IMR-90 (cell line): Measurements from ENCODE around the gene ENTPD7. TPM values are rescaled to one million over a fixed set of nuclear protein-coding genes. Genes with fewer than 3 reads are reported as not detected.
A peak's percentile ranks its signal among the peaks of the same experiment; 100 is the strongest.
"Not testable (repeated sequence)": the region's sequence is repeated elsewhere in the genome, so short reads cannot be mapped to it uniquely, and the experiment has no call there.

Experiments used
- ATAC-seq: fragments of 200-7000 bp; cut with Tn5 transposase; 2 replicates; pipeline ENCODE4 v1.9.1; 2020; ENCODE audit warnings: low read depth, mild to moderate bottlenecking, moderate library complexity
- BruUV-seq: library from RNA; stranded (reverse); fragments of 400-500 nt; replicated peaks from 2 replicates; lab custom pipeline; 2021; lab: Mats Ljungman, UMichigan
- CTCF ChIA-PET: fragments of 300-600 bp; formaldehyde crosslinking; extraction: SDS; loops from one replicate; lab custom pipeline; 2021; ENCODE audit warnings: antibody characterized with exemption; lab: Yijun Ruan, JAX
- POLR2A ChIA-PET: fragments of 300-600 bp; sonication (Branson Sonifier 250); formaldehyde crosslinking; loops from one replicate; lab custom pipeline; 2022; ENCODE audit warnings: antibody characterized with exemption; ENCODE audit not compliant: unreplicated experiment; lab: Charles Lee
- DNase-seq: peaks from one replicate; pipeline ENCODE4 v3.0.0; 2013
- H2AFZ ChIP-seq: replicated peaks from 2 replicates; pipeline ENCODE3; 2013; ENCODE audit warnings: low read length, mild to moderate bottlenecking; ENCODE audit not compliant: poor library complexity
- H2AK5ac ChIP-seq: 2 replicates; pipeline ENCODE4 v1.6.1; 2013; ENCODE audit warnings: low read depth, low read length, inconsistent platforms
- H2AK9ac ChIP-seq: replicated peaks from 2 replicates; pipeline ENCODE3; 2013; ENCODE audit warnings: mild to moderate bottlenecking, low read depth, low read length, moderate library complexity; ENCODE audit not compliant: poor library complexity
- H2BK120ac ChIP-seq: 2 replicates; pipeline ENCODE4 v1.6.1; 2013; ENCODE audit warnings: low read depth, low read length, inconsistent platforms
- H2BK15ac ChIP-seq: 3 replicates; pipeline ENCODE4 v1.6.1; 2013; ENCODE audit warnings: low read depth, low read length, inconsistent platforms
- H2BK20ac ChIP-seq: 2 replicates; pipeline ENCODE4 v1.6.1; 2013; ENCODE audit warnings: low read depth, mild to moderate bottlenecking, inconsistent platforms, low read length, moderate library complexity
- H2BK5ac ChIP-seq: 2 replicates; pipeline ENCODE4 v1.6.1; 2013; ENCODE audit warnings: mild to moderate bottlenecking, low read depth, low read length, inconsistent platforms; ENCODE audit not compliant: poor library complexity, severe bottlenecking
- H3K14ac ChIP-seq: replicated peaks from 2 replicates; pipeline ENCODE4 v1.6.1; 2013; ENCODE audit warnings: low read depth, low read length, inconsistent platforms
- H3K18ac ChIP-seq: 2 replicates; pipeline ENCODE4 v1.6.1; 2013; ENCODE audit warnings: low read depth, low read length, control low read depth
- H3K23ac ChIP-seq: 2 replicates; pipeline ENCODE4 v1.6.1; 2013; ENCODE audit warnings: low read depth, low read length, inconsistent platforms
- H3K27ac ChIP-seq: 2 replicates; pipeline ENCODE4 v1.5.1; 2013; ENCODE audit warnings: mild to moderate bottlenecking, control low read depth, low read length; ENCODE audit not compliant: insufficient read depth
- H3K27me3 ChIP-seq: 2 replicates; pipeline ENCODE4 v1.6.1; 2013; ENCODE audit warnings: low read length; ENCODE audit not compliant: control insufficient read depth, insufficient read depth
- H3K36me3 ChIP-seq: 2 replicates; pipeline ENCODE4 v1.6.1; 2013; ENCODE audit warnings: low read length, mixed read lengths; ENCODE audit not compliant: control insufficient read depth, insufficient read depth
- H3K4ac ChIP-seq: 2 replicates; pipeline ENCODE4 v1.6.1; 2013; ENCODE audit warnings: low read depth, low read length, inconsistent platforms
- H3K4me1 ChIP-seq: 2 replicates; pipeline ENCODE4 v1.6.1; 2013; ENCODE audit warnings: low read length, mixed read lengths; ENCODE audit not compliant: control insufficient read depth, insufficient read depth
- H3K4me2 ChIP-seq: 2 replicates; pipeline ENCODE4 v1.6.1; 2013; ENCODE audit warnings: low read depth, mild to moderate bottlenecking, control low read depth, low read length, moderate library complexity
- H3K4me3 ChIP-seq: 2 replicates; pipeline ENCODE4 v1.5.1; 2013; ENCODE audit warnings: low read depth, mild to moderate bottlenecking, control low read depth, low read length, moderate library complexity; ENCODE audit not compliant: insufficient read depth
- H3K56ac ChIP-seq: 2 replicates; pipeline ENCODE4 v1.6.1; 2013; ENCODE audit warnings: low read length, inconsistent platforms; ENCODE audit not compliant: insufficient read depth; ENCODE audit errors: extremely low read depth
- H3K79me1 ChIP-seq, 2 experiments: 2 replicates each; pipeline ENCODE4 v1.6.1; 2013; ENCODE audit warnings: low read length in 2 of 2, inconsistent platforms in 1 of 2, low read depth in 1 of 2
- H3K9ac ChIP-seq: 2 replicates; pipeline ENCODE4 v1.6.1; 2013; ENCODE audit warnings: low read depth, low read length, control low read depth
- H3K9me1 ChIP-seq: 2 replicates; pipeline ENCODE4 v1.6.1; 2013; ENCODE audit warnings: low read length, inconsistent platforms; ENCODE audit not compliant: insufficient read depth
- H3K9me3 ChIP-seq: 2 replicates; pipeline ENCODE4 v1.6.1; 2013; ENCODE audit warnings: low read length; ENCODE audit not compliant: control insufficient read depth, insufficient read depth
- H4K20me1 ChIP-seq: 2 replicates; pipeline ENCODE4 v1.6.1; 2013; ENCODE audit warnings: low read length, inconsistent platforms; ENCODE audit not compliant: insufficient read depth
- H4K5ac ChIP-seq: 2 replicates; pipeline ENCODE4 v1.6.1; 2013; ENCODE audit warnings: mild to moderate bottlenecking, low read depth, low read length, control low read depth
- H4K8ac ChIP-seq, 2 experiments: 2 replicates each; pipeline ENCODE4 v1.6.1; 2013; ENCODE audit warnings: low read depth in 2 of 2, low read length in 2 of 2, control low read depth in 1 of 2, inconsistent platforms in 1 of 2
- H4K91ac ChIP-seq: 2 replicates; pipeline ENCODE4 v1.6.1; 2013; ENCODE audit warnings: low read depth, low read length, inconsistent platforms; ENCODE audit not compliant: insufficient read depth
- MAZ ChIP-seq: IDR thresholded peaks from 2 replicates; pipeline ENCODE4 v1.6.1; 2012; ENCODE audit warnings: low read depth, mild to moderate bottlenecking, low read length, improper control_type of control experiment, moderate library complexity, borderline replicate concordance
- MXI1 ChIP-seq: IDR thresholded peaks from 2 replicates; pipeline ENCODE4 v1.6.1; 2012; ENCODE audit warnings: low read depth, mild to moderate bottlenecking, low read length, moderate library complexity, borderline replicate concordance
- NFE2L2 ChIP-seq: fragments of 150-350 bp; IDR thresholded peaks from 2 replicates; pipeline ENCODE4 v1.6.1; 2016; ENCODE audit warnings: low read depth, mild to moderate bottlenecking, low read length
- RAD21 ChIP-seq: IDR thresholded peaks from 2 replicates; pipeline ENCODE4 v1.6.1; 2012; ENCODE audit warnings: low read length, improper control_type of control experiment
- RFX5 ChIP-seq: IDR thresholded peaks from 2 replicates; pipeline ENCODE4 v1.8.0; 2012; ENCODE audit warnings: low read depth, mild to moderate bottlenecking, low read length, moderate library complexity
- SMC3 ChIP-seq: fragments of 150-350 bp; IDR thresholded peaks from 2 replicates; pipeline ENCODE4 v1.6.1; 2016; ENCODE audit warnings: low read depth, mild to moderate bottlenecking, antibody characterized with exemption, low read length, moderate library complexity
- WGBS, 2 experiments: methylation state at CpG; one replicate each; pipeline versions ENCODE4 v1.1.5 to v1.1.7; 2013; ENCODE audit warnings: missing lambda C conversion rate in 2 of 2; ENCODE audit not compliant: insufficient read length in 1 of 2; ENCODE audit errors: extremely low coverage in 2 of 2; 5-methylcytosine and 5-hydroxymethylcytosine counted together
- dilution Hi-C: fragments of 300-500 bp; cut with HindIII; formaldehyde crosslinking; loops from one replicate; pipeline ENCODE4 v1.14.3; 2018; ENCODE audit warnings: low sequenced_read_pairs; ENCODE audit not compliant: unreplicated experiment
- in situ Hi-C: fragments of 300-500 bp; cut with MboI; formaldehyde crosslinking; loops from 3 replicates; pipeline ENCODE4 v1.14.3; 2019; ENCODE audit warnings: low sequenced_read_pairs, inconsistent platforms, mixed read lengths
- intact Hi-C: fragments of 100-400 bp; cut with micrococcal nuclease; formaldehyde crosslinking; loops from 2 replicates; pipeline ENCODE4 v1.10.0; 2022
- polyA plus RNA-seq, 3 experiments: library from polyadenylated mRNA; depleted of rRNA; stranded (reverse); fragments of >200 nt; gene quantifications; 2 replicates each; pipeline ENCODE4 v1.2.3, GENCODE V29; 2012; ENCODE audit warnings: low replicate concordance in 1 of 3
- total RNA-seq: library from RNA; depleted of rRNA; stranded (reverse); fragments of >200 nt; gene quantifications from 2 replicates; pipeline ENCODE4 v1.2.3, GENCODE V29; 2012

The ENTPD7 gene
- total and polyA plus RNA-seq, 2 of the 4 experiments (the other 2 are of a cell fraction), result 8.0 to 23.3 TPM

GRCh38 chr10:99743841-99744240 is 84.5 kb downstream of the ENTPD7 start:
- no peak overlapping the region for H2AFZ ChIP-seq
- ChIA-PET POLR2A (no interaction called here), CTCF (no interaction called here)
- H3K4me2 ChIP-seq, result no peak overlapping the region
- no peak overlapping the region for H3K27ac ChIP-seq
- no peak overlapping the region for H3K14ac ChIP-seq
- no peak overlapping the region for H2BK20ac ChIP-seq
- H3K9me3 ChIP-seq, result peaks cover 6% of the 10 kb centered on the region
- peaks cover 32% of the 10 kb centered on the region for H3K36me3 ChIP-seq
- no peak overlapping the region for H3K56ac ChIP-seq
- DNase-seq (no peak), ATAC-seq (no peak)
- no peak for TF ChIP-seq RAD21
- TF ChIP-seq MAZ, result no peak
- no peak for TF ChIP-seq RFX5
- TF ChIP-seq MXI1, result no peak
- no peak for TF ChIP-seq SMC3
- no peak for TF ChIP-seq NFE2L2
- in situ Hi-C loops (loop anchor here (5.0 kb wide), 1 partner anchor 88 kb away; no protein-coding TSS in a partner anchor), dilution Hi-C loops (no loop called here), intact Hi-C loops (no loop called here)
- H3K4me1 ChIP-seq, result peaks cover 8% of the 10 kb centered on the region
- H2BK15ac ChIP-seq, result no peak overlapping the region
- H3K4me3 ChIP-seq, result no peak overlapping the region
- no peak overlapping the region for H3K18ac ChIP-seq
- no CpG with 5 or more reads among the region's 3 CpGs for WGBS, 2 experiments
- no peak overlapping the region for H4K91ac ChIP-seq
- H3K9me1 ChIP-seq, result 0 out of 2 replicates have a peak, but pooled peaks cover 5% of the 10 kb centered on the region
- H3K79me1 ChIP-seq, result peaks cover 8 to 17% of the 10 kb centered on the region in 2 experiments
- no peak overlapping the region for H2AK9ac ChIP-seq
- no peak overlapping the region for H2AK5ac ChIP-seq
- no peak overlapping the region for H2BK120ac ChIP-seq
- no peak overlapping the region for H4K8ac ChIP-seq
- no peaks in the 10 kb centered on the region for H4K20me1 ChIP-seq
- H2BK5ac ChIP-seq, result peak overlapping the region; percentile 8
- no TSS peak for BruUV-seq
- no peak overlapping the region for H4K5ac ChIP-seq
- no peaks in the 10 kb centered on the region for H3K27me3 ChIP-seq
- H3K9ac ChIP-seq, result no peak overlapping the region
- no peak overlapping the region for H3K23ac ChIP-seq
- H3K4ac ChIP-seq, result no peak overlapping the region

DNA sequence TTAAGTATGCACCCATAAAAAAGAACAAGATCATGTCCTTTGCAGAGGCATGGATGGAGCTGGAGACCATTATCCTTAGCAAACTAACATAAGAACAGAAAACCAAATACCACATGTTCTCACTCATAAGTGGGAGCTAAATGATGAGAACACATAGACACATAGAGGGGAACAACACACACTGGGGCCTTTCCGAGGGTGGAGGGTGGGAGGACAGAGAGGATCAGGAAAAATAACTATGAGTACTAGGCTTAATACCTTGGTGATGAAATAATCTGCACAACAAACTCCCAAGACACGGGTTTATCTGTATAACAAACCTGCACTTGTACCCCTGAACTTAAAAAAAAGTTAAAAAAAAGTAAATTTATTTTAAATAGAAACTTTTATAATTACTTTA is 86.9 kb downstream of the ENTPD7 start:
- CTCF ChIA-PET, BruUV-seq: not testable (repeated sequence)
- no CpG with 5 or more reads among the region's 2 CpGs for WGBS, 2 experiments

More for the DNA sequence above, 86.9 kb downstream of the ENTPD7 start:
- H3K18ac ChIP-seq, H3K4me1 ChIP-seq, H3K9me3 ChIP-seq, H4K8ac ChIP-seq, in situ Hi-C loops, H3K23ac ChIP-seq, H2BK20ac ChIP-seq, H2BK120ac ChIP-seq, H3K9ac ChIP-seq, H4K91ac ChIP-seq, H2AK5ac ChIP-seq, H2AFZ ChIP-seq, dilution Hi-C loops, H4K20me1 ChIP-seq, H2BK15ac ChIP-seq, H3K27ac ChIP-seq, H4K5ac ChIP-seq, intact Hi-C loops, H2BK5ac ChIP-seq, POLR2A ChIA-PET, H3K14ac ChIP-seq, H3K9me1 ChIP-seq, H3K4me2 ChIP-seq, ATAC-seq, H3K27me3 ChIP-seq, DNase-seq, H3K56ac ChIP-seq, H2AK9ac ChIP-seq, H3K4ac ChIP-seq, H3K4me3 ChIP-seq: not testable (repeated sequence)
- Histone ChIP-seq H3K36me3 (peaks cover 25% of the 10 kb centered on the region), H3K79me1 (peaks cover 5 to 15% of the 10 kb centered on the region in 2 experiments)
